ENCODE measurements around the gene OTOGL.

Gene OTOGL

GRCh38 chr12:80211671-80212070, 112.3 kb downstream of the OTOGL start:
- Histone ChIP-seq H3F3A (ENCODE audit: control insufficient read depth, insufficient read depth) (no peaks in the 10 kb centered on the region), H3K27ac (ENCODE audit: low read depth, low read length) (no peak overlapping the region), H4K20me1 (ENCODE audit: control insufficient read depth, insufficient read depth, low read depth, low read length) (no peaks in the 10 kb centered on the region), H3K9me3 (ENCODE audit: control insufficient read depth, insufficient read depth, low read length) (no peaks in the 10 kb centered on the region), H3K79me2 (ENCODE audit: control insufficient read depth, low read length) (no peaks in the 10 kb centered on the region), H3K9me2 (replicated peaks; ENCODE audit: control insufficient read depth, low read length) (no peaks in the 10 kb centered on the region), H3K4me2 (ENCODE audit: low read length) (no peak overlapping the region), H3K27me3 (ENCODE audit: control insufficient read depth, low read length) (0 out of 2 replicates have a peak, but pooled peaks cover 2% of the 10 kb centered on the region), H3K4me1 (ENCODE audit: control insufficient read depth, low read length) (no peaks in the 10 kb centered on the region), H3K4me3 (ENCODE audit: low read length) (no peak overlapping the region), H3K36me3 (ENCODE audit: control insufficient read depth, low read length) (no peaks in the 10 kb centered on the region)
- TF ChIP-seq EZH2phosphoT487 (IDR thresholded peaks at IDR 0.05; ENCODE audit: borderline replicate concordance, low read length) (no peak), CTCF (IDR thresholded peaks at IDR 0.05; ENCODE audit: low read depth, low read length, poor library complexity, severe bottlenecking) (no peak)

- Histone ChIP-seq H3K9me3 (ENCODE audit: control insufficient read depth, insufficient read depth, low read length) (no peaks in the 10 kb centered on the region), H4K20me1 (ENCODE audit: control insufficient read depth, insufficient read depth, low read depth, low read length) (no peaks in the 10 kb centered on the region), H3K27me3 (ENCODE audit: control insufficient read depth, low read length) (0 out of 2 replicates have a peak, but pooled peaks cover 2% of the 10 kb centered on the region), H3K79me2 (ENCODE audit: control insufficient read depth, low read length) (no peaks in the 10 kb centered on the region), H3K4me1 (ENCODE audit: control insufficient read depth, low read length) (no peaks in the 10 kb centered on the region), H3K4me3 (ENCODE audit: low read length) (no peak overlapping the region), H3K4me2 (ENCODE audit: low read length) (no peak overlapping the region), H3K36me3 (ENCODE audit: control insufficient read depth, low read length) (no peaks in the 10 kb centered on the region), H3F3A (ENCODE audit: control insufficient read depth, insufficient read depth) (no peaks in the 10 kb centered on the region), H3K27ac (ENCODE audit: low read depth, low read length) (no peak overlapping the region), H3K9me2 (replicated peaks; ENCODE audit: control insufficient read depth, low read length) (no peaks in the 10 kb centered on the region)
- TF ChIP-seq CTCF (IDR thresholded peaks at IDR 0.05; ENCODE audit: low read depth, low read length, poor library complexity, severe bottlenecking): no peak
- TF ChIP-seq EZH2phosphoT487 (IDR thresholded peaks at IDR 0.05; ENCODE audit: borderline replicate concordance, low read length): no peak
Measured at GRCh38 chr12:80212938-80213645, 113.8 kb downstream of the OTOGL start.

- Histone ChIP-seq H3K27me3 (ENCODE audit: control insufficient read depth, low read length) (no peaks in the 10 kb centered on the region), H3K27ac (ENCODE audit: low read depth, low read length) (no peak overlapping the region), H3K36me3 (ENCODE audit: control insufficient read depth, low read length) (no peaks in the 10 kb centered on the region), H4K20me1 (ENCODE audit: control insufficient read depth, insufficient read depth, low read depth, low read length) (no peaks in the 10 kb centered on the region), H3K4me2 (ENCODE audit: low read length) (no peak overlapping the region), H3K4me3 (ENCODE audit: low read length) (no peak overlapping the region), H3K79me2 (ENCODE audit: control insufficient read depth, low read length) (no peaks in the 10 kb centered on the region), H3K4me1 (ENCODE audit: control insufficient read depth, low read length) (no peaks in the 10 kb centered on the region), H3K9me2 (replicated peaks; ENCODE audit: control insufficient read depth, low read length) (no peaks in the 10 kb centered on the region), H3K9me3 (ENCODE audit: control insufficient read depth, insufficient read depth, low read length) (no peaks in the 10 kb centered on the region), H3F3A (ENCODE audit: control insufficient read depth, insufficient read depth) (no peaks in the 10 kb centered on the region)
- TF ChIP-seq CTCF (IDR thresholded peaks at IDR 0.05; ENCODE audit: low read depth, low read length, poor library complexity, severe bottlenecking): no peak
- TF ChIP-seq EZH2phosphoT487 (IDR thresholded peaks at IDR 0.05; ENCODE audit: borderline replicate concordance, low read length): no peak
Measured at GRCh38 chr12:80213871-80214270, 114.5 kb downstream of the OTOGL start.
